SK-MEL-5 (cell line): Measurements from ENCODE around the gene MARCHF10. TPM values are rescaled to one million over a fixed set of nuclear protein-coding genes. Genes with fewer than 3 reads are reported as not detected.

Experiments used
- DNase-seq: peaks from one replicate; pipeline ENCODE4 v3.0.0-alpha.2; 2016; ENCODE audit warnings: low read depth, low spot score
- in situ Hi-C: cut with HindIII; loops from 2 replicates; pipeline ENCODE4 v1.10.0; 2016; ENCODE audit warnings: low sequenced_read_pairs, high pct_unique_total_duplicates, low pct_unique_long_range_greater_than_20kb
- total RNA-seq: library from RNA; depleted of rRNA; stranded (reverse); fragments of >200 nt; shearing (Covaris generic); gene quantifications from 2 replicates; pipeline ENCODE4 v1.2.3, GENCODE V29; 2014

Gene MARCHF10
- total RNA-seq, 1 experiment from 2014 or later = 0.03 TPM

DNA sequence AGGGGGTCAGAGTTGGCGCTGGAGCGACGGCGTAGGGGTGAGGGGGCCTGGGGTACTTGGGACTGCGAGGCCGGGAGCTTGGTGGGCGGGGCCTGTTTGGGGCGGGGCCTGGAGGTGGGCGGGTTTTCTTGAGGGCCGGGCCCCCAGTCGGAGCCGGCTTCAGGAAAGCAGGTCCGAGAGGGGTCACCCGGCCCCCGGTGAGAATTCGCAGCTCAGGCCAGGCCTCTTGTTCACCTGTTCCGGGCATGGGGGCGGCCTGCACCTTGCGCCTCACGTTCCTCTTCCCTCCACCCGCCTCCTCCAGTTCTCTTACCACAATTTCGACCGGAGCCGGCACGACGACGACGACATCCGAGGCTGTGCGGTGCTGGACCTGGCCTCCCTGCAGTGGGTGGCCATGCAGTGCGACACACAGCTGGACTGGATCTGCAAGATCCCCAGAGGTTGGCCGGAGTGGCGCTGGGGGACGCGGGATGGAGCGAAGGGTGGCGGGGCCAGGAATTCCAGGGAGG is 128.2 kb downstream of the MARCHF10 start:
- DNase-seq = no peak
- in situ Hi-C loops = no loop called here

DNA sequence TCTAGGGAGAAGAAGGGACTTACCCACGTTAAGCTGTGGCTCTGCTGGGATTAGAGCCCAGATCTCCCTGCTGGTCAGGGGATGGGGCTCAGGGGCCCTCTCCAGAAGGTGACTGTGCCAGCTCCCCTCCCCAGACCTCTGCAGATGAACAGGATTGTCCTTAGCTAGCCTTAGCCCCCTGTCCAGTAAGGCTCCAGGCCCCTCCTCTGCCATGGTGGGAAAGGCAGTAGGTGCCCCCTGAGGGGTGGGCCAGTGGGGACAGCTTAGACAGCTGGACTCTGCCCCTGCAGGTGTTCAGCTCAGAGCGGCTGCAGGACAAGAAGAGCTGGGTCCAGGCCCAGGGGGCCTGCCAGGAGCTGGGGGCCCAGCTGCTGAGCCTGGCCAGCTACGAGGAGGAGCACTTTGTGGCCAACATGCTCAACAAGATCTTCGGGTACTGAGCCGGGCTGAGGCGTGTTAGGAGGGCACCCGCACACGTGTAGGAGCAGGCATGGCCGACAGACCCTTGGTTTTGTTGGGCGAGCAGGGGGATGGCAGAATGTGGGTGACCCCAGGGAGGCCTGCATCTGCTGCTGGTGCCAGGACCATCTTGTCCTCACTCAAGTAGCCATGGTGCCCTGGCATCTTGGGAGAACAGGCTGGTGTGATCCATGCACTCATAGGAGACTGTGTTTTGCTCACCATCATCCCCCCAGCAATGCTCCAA is 129.7 kb downstream of the MARCHF10 start:
- in situ Hi-C loops = no loop called here

GRCh38 chr17:62676952-62677596 is 131.0 kb downstream of the MARCHF10 start:
- in situ Hi-C loops = no loop called here
- DNase-seq = no peak

More for the DNA sequence above, 129.7 kb downstream of the MARCHF10 start:
- no peak for DNase-seq

- in situ Hi-C loops = no loop called here
These were observed 131.7 kb downstream of the MARCHF10 start for GRCh38 chr17:62676231-62676943.

GRCh38 chr17:62675701-62676100 is 132.4 kb downstream of the MARCHF10 start:
- in situ Hi-C loops = no loop called here
- DNase-seq = no peak

More at GRCh38 chr17:62676231-62676943, 131.7 kb downstream of the MARCHF10 start:
- DNase-seq = no peak

GRCh38 chr17:62675260-62675659 is 132.9 kb downstream of the MARCHF10 start:
- in situ Hi-C loops = no loop called here
- no peak for DNase-seq

DNA sequence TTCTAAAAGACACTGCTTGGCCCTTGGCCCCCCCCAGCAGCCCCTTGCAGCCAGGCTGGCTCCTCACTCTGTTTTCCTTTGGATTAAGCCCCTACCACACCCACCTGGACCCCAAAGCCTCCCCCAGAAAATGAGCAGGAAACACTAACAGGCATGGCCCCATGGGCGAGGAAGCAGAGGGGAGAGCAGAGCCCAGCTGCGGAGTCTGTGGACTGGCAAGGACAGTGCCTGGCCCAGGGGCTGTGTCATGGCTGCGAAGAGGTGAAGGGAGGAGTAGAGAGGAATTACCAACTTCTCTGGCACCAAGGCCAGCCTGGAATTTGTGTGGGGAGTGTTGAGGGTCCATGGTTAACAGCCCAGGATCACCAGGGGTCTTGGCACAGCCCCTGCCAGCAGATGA is 133.3 kb downstream of the MARCHF10 start:
- no peak for DNase-seq
- in situ Hi-C loops = no loop called here

DNA sequence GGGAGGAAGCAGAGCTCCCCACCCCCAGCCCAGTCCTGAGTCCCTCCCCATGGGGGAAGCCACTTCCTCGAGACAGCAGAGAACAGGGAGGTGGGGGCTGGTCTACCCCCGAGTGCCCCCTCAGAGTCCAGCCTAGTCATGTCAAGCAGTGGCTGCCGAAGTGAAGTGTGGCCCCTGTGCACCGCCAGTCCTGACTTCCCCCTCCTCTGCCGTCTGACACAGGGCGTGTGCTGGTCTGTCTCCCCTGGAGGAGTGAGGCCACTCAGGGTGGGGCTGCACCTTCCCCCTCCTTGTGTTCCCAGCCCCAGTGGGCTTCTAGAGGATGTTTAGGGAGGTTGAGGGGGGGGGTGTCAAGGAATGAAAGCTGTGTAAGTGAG is 133.8 kb downstream of the MARCHF10 start:
- no peak for DNase-seq
- in situ Hi-C loops = no loop called here

DNA sequence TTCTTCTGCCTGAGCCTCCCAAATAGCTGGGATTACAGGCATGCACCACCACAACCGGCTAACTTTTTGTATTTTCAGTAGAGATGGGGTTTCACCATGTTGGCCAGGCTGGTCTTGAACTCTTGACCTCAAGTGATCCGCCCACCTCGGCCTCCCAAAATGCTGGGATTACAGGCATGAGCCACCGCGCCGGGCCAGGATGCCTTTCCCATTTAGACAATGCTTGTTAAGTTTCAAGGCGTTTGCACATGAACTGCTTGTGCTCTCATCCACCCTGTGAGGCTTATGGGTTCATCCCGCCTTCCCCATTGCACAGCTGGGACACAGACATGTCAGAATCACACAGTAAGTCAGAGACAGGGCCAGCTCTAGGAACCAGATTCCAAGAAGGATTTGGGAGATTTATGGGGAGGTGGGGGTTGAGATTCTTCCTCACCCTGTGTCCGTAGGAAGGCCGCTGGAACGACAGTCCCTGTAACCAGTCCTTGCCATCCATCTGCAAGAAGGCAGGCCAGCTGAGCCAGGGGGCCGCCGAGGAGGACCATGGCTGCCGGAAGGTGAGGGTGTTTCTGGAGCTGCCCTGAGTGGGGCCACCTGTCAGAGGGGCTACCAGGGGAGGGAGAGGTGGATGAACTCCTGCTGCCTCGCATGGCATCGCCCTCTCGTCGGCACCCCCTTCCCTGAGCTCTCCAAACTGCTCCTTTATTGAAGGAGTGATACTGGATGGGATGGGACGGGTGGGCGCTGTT is 134.3 kb downstream of the MARCHF10 start:
- in situ Hi-C loops = no loop called here
- no peak for DNase-seq

DNA sequence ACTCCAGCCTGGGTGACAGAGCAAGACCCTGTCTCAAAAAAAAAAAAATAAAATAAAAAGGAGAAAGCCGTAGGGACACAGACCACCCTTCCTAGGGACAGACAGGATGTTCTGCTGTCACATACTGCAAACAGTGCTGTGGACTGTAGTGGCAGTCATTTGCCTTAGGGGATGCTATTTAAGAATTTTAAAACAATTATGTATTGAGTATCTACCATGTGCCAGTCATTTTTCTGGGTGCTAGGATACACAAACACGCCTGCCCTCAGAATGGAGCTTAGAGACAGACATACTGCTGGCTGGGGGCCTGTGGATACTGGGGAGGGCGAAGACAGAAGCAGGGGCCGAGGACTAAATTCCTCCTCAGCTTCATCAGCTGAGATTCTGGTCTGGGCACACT is 135.2 kb downstream of the MARCHF10 start:
- peak; percentile 36 for DNase-seq
- in situ Hi-C loops = no loop called here

GRCh38 chr17:62671553-62671952 is 136.6 kb downstream of the MARCHF10 start:
- DNase-seq = no peak
- in situ Hi-C loops = no loop called here

DNA sequence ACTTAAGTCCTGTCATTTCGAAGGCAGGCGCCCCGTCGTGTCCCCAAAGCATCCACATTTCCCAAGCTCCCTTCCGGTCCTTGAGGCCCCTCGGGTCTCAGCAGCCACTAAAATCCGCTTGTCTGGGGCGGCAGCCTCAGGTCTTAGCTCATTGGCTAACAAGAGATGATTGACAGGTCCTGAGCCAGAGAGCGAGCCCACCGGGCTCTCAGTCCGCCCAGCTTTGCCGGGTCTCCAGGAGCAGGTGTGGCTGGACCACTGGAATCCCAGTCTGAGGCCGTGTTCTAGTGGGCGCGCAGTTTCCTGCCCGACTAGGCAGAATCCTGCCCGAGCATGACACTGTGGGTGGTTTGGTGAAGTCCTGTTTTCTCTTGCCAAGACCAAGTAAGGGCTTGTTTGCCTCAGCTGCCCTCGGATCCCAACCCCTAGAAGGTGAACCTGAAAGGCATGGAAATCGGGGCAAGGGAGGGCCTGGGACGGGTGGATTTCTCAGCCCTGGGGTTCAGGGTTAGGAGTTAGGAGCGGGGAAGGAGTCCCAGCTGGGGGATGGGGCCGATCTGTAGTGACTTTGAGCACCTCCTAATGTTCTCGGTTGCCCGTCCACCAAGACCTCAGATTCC is 137.8 kb downstream of the MARCHF10 start:
- in situ Hi-C loops = no loop called here
- DNase-seq = peak; percentile 17

GRCh38 chr17:62668091-62668804 is 139.9 kb downstream of the MARCHF10 start:
- peak; percentile 24 for DNase-seq

GRCh38 chr17:62666801-62667591 is 141.1 kb downstream of the MARCHF10 start:
- no peak for DNase-seq
- in situ Hi-C loops = no loop called here

More at GRCh38 chr17:62668091-62668804, 139.9 kb downstream of the MARCHF10 start:
- in situ Hi-C loops = no loop called here

DNA sequence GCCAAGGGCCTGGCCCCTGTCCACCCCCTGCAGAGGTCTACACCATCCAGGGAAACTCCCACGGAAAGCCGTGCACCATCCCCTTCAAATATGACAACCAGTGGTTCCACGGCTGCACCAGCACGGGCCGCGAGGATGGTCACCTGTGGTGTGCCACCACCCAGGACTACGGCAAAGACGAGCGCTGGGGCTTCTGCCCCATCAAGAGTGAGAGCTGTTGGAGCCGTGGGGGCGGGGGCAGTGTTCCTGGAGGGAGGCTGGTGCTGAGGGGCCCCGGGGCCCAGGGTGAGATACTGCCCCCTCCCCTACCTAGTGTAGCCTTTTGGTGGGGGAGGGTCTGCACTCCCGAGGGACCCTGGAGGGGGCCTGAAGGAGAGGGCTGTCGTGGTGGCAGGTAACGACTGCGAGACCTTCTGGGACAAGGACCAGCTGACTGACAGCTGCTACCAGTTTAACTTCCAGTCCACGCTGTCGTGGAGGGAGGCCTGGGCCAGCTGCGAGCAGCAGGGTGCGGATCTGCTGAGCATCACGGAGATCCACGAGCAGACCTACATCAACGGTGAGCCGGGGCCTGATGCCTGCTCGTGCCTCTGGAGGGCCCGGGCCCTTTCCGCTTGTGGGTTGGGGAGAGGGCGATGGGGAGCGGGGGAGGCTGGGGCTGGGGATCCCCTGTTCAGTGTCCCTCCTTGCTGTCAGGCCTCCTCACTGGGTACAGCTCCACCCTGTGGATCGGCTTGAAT is 141.9 kb downstream of the MARCHF10 start:
- no peak for DNase-seq
- in situ Hi-C loops = no loop called here
